Stimulated activated CD4-positive, alpha-beta T cell treated with anti-CD3 and anti-CD28 coated beads, Interleukin-4, amount 100 ng/mL, for 24 hours (primary cell): ENCODE data around the gene NSUN3.
"Not testable (repeated sequence)": the region's sequence is repeated elsewhere in the genome, so short reads cannot be mapped to it uniquely, and the experiment has no call there.

Source experiments
- DNase-seq: peaks from one replicate; pipeline ENCODE4 v3.0.0-alpha.2; 2020

NSUN3 gene

GRCh38 chr3:94069194-94069813 is 6.4 kb downstream of the NSUN3 start:
- DNase-seq, result no peak

- no peak for DNase-seq
Observed at GRCh38 chr3:94070341-94070911, 7.6 kb downstream of the NSUN3 start.

- no peak for DNase-seq
Observed at GRCh38 chr3:94071713-94072284, 8.9 kb downstream of the NSUN3 start.

DNA sequence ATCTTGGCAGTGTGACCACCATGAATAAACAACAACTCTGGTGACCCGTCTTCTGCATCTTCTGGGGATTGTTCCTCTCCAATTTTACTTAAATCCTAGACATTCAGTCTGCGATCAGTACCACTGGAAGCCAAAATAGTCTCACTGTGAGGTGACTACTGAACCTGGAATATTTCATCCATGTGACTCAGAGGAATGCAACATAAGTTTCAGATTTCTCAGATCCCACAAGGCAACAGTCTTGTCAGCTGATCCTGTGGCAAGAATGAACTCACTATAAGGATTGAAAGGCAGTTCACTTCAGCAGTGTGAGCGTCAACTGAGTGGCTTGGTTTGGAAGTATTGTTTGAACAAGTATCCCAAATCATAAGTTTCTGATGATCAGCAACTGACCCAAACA is 13.2 kb downstream of the NSUN3 start:
- no peak for DNase-seq

DNA sequence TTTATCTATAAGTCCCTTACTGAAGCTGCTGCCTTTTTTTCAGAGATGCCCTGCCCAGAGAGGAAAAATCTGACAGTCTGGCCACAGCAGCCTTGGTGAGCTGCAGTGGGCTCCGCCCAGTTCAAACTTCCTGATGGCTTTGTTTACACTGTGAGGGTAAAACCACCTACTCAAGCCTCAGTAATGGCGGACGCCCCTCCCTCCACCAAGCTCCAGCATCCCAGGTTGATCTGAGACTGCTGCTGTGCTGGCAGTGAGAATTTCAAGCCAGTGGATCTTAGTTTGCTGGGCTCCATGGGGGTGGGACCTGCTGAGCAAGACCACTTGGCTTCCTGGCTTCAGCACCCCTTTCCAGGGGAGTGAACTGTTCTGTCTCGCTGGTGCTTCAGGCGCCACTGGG is 17.7 kb downstream of the NSUN3 start:
- not testable (repeated sequence) for DNase-seq

DNA sequence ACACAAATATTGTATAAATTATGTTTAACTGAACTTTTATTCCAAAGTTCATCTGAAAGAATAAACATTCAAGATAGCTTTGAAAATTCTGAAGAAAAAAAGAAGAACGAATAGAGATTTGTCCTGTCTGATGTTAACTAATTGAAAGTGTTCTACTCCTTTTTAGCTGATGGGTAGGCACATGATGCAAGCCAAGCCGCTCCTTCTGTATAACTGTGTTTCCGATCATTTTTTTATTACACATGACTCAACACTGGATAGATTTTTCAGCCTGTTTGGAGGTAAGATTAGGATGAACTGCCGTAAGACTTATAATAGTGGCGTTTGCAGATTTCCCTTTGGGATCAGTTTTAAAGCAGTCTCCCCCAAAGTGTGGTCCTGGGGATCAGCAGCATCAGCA is 19.0 kb downstream of the NSUN3 start:
- DNase-seq, result no peak

GRCh38 chr3:94082391-94082937 is 19.6 kb downstream of the NSUN3 start:
- DNase-seq, result no peak

- DNase-seq, result no peak
Observed at GRCh38 chr3:94083261-94083660, 20.4 kb downstream of the NSUN3 start.

DNA sequence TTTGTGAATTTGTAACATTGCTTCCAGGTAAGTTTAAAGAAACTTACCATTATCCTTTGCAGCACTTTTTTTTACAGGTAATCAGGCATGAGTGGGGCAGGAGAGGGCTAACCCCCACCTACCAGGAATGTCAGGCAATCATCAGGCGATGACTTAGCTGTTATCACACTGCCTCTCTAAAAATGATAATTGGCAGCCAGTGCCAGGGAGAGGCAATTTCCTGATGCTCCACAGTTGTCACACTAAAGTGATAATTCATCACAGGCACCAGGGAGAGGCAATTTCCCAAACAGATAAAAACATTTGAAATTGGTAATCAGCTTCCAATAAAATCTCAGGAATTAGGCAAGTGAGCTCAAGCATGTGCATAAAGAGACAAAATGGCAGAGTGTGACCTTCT is 26.3 kb downstream of the NSUN3 start:
- DNase-seq, result no peak

DNA sequence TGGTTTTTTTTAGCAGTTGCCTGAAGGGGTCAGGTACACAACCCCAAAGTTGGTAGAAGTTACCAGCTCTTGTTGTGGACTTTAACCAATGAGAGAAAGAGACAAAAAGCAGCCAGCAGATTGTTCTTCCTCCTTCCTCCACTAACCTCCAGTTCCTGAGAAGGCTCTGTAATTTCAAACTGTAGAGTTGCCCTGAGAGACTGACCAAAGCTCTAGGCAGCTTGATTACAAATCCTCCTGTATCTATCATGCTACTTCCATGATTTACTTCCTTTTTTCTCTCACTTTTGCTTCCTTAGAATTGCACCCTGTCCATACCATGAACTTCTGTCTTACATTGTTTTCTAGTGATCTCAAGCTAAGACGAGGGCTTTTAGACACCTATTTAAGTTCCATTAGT is 29.2 kb downstream of the NSUN3 start:
- DNase-seq, result no peak

- no peak for DNase-seq
Observed at GRCh38 chr3:94093151-94093550, 30.3 kb downstream of the NSUN3 start.

DNA sequence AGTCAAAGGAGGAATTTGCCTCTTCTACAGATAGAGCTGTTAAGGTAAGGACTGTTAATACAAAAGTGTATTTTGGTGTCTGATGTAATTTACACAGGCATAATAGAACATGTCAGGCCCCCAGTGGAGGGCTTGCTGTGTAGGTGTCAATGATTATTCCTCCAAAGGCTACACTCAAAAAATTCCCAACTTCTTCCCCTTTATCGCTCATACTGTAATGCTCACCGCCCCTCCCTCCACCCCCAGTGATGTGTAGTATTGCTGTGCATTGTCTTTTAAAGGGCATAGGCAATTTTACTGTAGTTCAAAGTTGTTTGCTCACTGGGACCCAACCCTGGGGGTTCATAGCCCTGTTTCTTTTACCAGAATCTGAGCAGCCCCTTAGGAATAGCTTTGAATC is 32.2 kb downstream of the NSUN3 start:
- DNase-seq, result no peak

DNA sequence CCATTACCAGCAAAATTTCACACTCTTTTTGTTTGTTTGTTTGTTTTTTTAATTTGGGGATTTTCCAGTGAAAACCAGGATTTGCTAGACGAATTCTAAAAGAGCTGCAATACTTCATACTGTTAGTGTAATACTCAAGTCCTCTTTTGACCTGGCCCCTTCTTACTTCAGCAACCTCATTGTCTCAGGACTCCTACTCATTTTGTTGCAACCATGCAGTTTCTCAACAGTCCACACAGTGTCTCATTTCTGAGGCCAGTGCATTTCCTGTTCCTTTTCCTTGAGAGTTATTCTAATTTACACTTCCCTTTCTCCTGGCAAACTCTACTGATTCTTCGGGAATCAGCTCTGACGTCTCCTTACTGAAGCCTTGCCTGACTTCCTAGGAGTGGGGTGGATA is 35.6 kb downstream of the NSUN3 start:
- no peak for DNase-seq

DNA sequence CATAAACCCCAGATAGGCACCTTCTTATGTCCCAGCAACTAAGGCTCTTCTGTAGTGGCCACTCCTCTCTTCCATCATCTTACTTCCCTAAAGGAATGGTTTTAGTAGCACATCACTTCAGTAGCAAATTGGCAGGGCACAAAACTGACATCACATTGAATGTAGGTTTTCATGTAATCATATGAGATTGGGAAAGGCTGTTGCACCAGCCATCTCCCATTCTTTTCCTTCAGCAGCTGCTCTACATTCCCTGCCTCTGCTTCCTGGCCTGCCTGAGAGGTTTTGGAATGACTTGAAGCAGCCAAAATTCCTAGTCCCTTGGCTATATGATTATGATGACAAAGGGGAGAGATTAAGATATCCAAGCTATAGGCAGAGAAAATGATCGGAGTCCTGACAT is 36.5 kb downstream of the NSUN3 start:
- no peak for DNase-seq

DNA sequence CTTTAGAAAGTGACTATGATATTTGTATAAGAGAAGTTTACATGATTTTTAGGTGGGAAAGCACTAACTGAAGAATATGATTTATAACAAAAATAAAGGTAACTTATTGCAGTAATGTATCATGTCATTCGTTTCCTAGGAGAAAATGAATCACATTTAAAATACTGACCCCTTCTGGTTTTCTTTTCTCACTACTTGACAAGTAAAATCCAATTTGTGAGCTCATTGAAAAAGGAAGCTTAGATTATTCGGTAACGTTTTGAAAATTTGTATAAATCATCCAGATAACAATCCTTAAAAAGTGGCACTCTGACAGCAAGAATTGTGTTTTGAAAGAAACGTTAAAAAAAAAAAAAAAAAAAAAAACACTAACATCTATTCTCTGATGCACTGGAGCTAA is 39.0 kb downstream of the NSUN3 start:
- no peak for DNase-seq

- no peak for DNase-seq
Observed at GRCh38 chr3:94106268-94106667, 43.4 kb downstream of the NSUN3 start.

DNA sequence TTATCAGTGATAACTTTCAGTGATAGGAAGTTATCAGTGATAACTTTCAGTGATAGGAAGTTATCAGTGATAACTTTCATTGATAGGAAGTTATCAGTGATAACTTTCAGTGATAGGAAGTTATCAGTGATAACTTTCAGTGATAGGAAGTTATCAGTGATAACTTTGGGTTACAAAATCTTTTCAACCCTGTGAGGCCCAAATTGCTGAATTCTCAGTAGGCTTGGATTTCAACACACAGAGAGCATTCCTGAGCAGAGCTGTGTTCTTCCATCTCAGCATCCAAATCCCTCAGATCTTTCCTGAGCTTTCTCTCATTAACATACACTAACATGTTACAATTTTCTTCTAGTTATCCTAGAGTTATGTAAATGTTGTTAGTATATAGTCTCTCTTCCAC is 47.4 kb downstream of the NSUN3 start:
- DNase-seq, result not testable (repeated sequence)

DNA sequence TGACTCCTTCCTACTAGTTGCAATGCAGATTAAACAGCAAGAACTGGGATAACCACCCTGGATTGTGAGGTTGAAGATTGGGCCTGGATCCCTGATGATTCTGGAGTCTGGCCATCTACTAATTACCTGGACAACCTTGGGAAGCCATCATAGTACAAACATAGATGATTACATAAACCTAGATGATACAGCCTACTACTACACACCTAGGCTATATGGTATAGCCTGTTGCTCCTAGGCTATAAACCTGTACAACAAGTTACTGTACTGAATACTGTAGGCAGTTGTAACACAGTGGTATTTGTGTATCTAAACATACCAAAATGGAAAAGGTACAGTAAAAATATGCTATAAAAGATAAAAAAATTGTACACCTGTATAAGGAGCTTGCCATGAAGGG is 48.0 kb downstream of the NSUN3 start:
- DNase-seq, result no peak

DNA sequence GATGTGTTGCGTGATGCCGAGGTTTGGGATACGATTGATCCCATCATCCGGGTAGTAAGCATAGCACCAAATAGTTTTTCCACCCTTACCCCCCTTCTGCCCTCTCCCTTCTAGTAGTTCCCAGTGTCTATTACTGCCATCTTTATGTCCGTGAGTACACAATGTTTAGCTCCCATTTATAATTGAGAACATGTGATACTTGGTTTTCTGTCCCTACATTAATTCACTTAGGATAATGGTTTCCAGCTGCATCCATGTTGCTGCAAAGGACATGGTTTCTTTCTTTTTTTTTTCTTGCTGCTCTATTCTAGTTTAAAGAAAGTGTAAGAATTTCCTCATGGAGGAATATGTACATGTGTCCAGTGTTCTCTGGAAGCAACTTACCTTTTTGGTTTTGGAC is 51.8 kb downstream of the NSUN3 start:
- no peak for DNase-seq

DNA sequence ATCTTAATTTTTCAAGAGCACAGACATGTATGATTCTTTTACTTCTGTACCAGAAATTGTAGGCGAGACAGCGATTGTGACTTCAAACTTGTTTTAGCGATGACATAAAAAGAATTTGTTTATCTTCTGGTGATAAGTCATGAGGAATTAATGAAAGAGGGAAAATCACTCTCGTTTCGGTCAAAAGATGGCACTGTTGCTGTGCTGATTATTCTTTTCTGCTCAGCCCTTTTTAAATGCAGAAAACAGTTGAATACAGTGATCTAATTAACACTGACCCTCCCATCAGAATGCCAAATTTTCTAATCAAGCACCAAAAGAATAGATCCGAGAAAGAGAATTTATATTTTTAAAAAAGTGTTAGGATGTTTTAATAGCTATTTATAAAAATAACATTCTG is 52.6 kb downstream of the NSUN3 start:
- no peak for DNase-seq

DNA sequence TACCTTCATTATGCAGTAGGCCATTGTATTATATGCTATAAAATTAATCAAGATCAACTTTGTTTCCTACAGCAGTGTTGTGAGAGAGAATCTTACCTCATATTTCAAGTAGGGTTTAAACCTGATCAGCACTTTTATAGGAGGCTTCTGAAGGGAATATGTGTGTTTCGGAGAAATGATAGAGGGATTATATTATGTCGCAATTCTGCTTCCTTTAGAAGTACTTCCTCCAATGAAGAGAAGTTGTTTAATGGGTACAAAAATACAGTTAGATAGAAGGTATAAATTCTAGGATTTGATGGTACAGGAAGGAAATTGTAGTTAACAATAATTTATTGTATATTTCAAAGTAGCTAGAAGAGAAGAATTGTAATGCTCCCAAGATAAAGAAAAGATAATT is 54.9 kb downstream of the NSUN3 start:
- no peak for DNase-seq

- no peak for DNase-seq
Observed at GRCh38 chr3:94118390-94118789, 55.5 kb downstream of the NSUN3 start.

DNA sequence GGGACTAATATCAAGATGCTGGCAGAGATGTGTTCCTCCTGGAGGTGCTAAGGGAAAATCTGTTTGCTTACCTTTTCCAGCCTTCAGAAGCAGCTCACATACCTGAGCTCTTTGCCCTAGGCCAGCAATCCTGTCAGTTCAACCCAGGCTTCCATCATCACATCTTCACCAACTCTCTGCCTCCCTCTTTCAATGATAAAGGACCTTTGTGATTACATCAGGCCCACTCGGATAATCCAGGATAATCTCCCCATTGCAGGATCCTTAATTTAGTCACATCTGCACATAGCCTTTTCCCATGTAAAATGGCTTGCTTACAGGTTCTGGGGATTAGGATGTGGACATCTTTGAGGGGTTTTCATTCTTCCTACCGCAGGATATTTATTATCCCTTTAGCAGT is 58.3 kb downstream of the NSUN3 start:
- DNase-seq, result no peak

GRCh38 chr3:94127115-94127514 is 64.3 kb downstream of the NSUN3 start:
- DNase-seq, result no peak

DNA sequence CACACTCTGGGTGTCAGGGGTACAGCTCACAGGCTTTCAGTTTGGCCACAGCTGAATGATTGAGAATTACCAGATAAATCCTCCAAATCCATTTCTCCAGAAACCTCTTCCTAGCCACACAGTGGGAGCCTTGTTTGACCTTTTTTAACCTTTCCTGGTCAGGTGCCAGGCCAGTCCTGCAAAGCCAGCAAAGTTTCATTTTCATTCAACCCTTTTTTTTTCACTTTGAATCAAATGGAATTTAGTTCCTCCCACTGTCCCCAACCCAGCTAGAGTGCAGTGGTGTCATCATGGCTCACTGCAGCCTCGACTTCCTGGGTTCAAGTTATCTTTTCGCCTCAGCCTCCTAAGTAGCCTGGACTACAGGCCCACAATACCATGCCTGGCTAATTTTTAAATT is 67.8 kb downstream of the NSUN3 start:
- no peak for DNase-seq
